AG20443 (cell line): ENCODE data around the gene PRPSAP1.
"Not testable (repeated sequence)": the region's sequence is repeated elsewhere in the genome, so short reads cannot be mapped to it uniquely, and the experiment has no call there.

ENCODE experiments used
- DNase-seq: peaks from one replicate; pipeline ENCODE4 v3.0.0; 2012; ENCODE audit warnings: low spot score, mixed read lengths

The PRPSAP1 gene

DNA sequence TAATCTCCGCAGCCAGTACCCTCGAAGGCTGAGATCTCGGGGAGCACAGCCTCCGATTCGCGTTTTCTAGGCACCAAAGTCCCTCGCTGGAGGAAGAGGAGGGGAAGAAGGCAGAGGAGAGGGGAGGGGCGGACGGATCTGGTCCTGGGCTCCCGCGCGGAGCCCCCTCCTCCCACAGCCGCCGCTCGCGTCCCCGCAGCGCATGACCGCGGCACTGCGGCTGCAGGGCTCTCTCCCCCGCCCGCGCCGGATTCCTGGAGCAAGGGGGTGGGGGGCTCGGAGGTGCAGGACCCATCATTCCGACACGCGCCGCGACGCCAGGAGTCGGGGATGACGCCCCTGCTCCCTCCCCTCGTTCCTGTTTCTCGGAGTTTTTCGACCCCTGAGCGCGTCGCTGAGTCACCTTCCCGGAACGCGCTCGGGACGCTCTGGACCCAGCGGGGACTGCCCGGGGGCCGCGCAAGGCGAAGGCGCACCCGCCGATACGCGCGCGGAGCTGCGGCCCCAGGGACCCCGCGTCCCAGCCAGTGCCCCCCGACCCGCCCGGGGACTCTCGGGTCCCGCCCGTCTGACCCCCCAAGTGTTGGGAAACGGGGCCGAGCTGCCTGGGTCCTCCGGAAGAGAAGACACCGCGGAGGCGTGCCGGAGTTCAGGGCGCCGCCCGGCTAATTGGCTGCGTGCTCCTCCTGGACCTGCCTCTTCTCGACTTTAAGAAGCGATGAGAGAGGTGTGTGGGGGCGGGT, 29.3 kb upstream of the PRPSAP1 start:
- DNase-seq = peak; percentile 79

DNA sequence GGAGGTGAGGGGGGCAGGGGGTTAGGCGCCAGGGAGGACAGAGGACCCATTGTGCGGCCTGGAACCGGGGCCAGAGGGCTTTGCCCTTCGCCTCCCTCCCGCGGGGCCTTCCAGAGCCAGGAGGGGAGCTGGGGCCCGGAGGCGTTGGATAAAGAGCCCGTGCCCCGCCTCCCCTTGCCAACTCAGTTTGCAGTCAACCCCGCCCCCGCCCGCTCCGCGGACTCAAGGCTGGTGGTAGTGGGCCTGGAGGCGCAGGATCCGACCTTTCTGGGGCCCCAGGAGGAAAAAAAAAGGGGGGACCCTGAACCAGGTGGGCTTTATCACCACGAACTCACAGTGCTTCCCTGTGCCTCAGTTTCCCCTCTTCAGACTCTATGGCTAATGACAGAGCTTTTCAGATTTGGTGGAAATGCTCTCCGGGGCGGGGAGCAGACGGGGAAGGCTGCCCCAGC, 28.7 kb upstream of the PRPSAP1 start:
- peak; percentile 64 for DNase-seq

DNA sequence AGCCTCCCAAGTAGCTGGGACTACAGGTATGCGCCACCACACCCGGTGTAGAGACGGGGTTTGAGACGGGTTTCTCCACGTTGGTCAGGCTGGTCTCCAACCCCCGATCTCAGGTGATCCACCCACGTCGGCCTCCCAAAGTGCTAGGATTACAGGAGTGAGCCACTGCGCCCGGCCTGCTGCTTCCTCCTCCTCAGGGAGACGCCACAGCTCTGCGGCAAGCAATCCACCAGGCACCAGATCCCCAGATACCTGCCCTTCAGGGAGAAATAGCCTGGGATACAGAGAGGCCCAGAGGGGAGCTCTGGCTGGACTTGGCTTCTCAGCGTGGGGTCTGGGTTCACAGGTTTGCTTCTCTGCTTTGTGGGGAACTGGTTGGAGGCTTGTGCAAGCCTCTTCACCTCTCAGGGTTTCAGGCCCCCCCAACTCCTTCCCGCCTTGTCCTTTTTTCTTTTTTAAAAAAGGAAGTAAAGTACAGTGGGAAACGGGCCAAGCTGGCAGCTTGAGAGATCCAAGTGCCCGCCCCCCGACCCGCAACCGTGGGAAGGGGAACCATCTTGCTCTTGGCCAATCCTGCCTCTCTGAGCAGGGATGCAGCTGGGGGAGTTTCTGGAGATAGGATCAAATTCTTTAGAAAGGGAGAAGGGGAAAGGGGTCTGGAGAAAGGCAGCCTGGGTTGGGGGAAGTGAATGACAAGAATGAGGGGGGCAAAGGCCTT, 28.1 kb upstream of the PRPSAP1 start:
- no peak for DNase-seq

DNA sequence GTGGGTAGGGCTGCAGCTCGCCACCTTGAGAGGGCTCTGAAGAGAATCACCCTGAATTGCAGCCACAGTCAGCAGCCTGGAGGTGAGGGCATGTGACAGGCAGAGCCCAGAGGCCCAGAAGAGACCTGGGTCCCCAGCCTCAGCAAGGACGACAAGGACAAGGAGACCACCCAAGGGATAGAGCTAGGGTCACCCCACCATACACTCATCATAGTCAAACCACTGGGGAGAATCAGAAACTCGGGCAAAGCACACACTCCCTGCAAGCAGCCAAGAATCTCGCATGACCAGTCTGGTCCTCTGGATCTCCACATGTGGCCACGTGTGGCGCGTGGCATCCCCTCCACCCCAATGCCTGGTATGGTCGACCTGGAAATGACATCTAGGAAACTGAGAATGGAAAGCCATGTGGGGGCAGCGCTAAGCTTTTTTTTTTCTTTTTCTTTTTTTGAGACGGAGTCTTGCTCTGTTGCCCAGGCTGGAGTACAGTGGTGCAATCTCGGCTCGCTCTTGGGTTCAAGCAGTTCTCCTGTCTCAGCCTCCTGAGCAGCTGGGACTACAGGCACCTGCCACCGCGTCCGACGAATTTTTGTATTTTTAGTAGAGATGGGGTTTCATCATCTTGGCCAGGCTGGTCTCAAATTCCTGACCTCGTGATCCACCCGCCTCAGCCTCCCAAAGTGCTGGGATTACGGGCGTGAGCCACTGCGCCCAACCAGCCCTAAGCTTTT, 26.1 kb upstream of the PRPSAP1 start:
- DNase-seq = no peak

DNA sequence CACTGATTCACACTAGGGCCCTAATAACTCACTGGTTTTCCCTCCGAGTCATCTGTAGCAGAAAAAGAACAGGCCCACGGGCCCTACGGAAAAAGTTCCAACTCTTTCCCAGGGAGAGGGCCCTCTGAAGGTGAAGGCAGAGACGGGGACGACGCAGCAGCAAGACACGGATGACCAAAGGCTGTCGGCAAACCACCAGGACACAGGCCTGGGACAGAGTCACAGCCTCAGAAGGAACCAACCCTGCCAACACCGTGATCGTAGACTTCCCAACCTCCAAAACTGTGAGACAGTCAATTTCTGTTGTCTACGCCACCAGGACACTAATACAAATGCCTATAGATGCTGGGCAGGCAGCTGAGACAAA, 25.5 kb upstream of the PRPSAP1 start:
- DNase-seq = no peak

DNA sequence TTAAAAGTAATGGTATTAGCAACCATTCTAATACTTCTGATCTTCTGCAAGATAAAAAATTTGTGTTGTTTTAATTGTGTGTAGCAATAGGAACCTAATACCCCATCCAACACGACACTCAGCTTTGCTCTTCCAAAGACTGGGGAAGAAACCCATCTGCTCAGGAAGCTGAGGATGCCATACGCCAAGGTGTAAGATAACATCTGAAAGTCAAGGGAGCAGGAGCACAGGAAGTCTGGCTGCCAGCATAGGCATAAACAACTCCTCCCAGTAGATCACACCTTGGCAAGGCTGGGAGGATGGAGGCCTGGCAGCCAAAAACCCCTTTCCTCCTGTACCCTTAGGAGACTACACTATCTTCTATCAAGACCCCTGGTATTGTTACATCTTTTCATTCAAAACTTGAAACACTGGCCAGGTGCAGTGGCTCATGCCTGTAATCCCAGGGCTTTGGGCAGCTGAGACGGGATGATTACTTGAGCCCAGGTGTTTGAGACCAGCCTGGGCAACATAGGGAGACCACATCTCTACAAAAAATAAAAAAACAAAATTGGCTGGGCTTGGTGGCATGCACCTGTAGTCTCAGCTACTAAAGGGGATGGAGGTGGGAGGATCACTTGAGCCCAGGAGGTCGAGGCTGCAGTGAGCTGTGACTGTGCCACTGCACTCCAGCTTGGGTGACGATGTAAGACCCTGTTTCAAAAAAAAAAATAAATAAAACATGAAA, 25.0 kb upstream of the PRPSAP1 start:
- no peak for DNase-seq

DNA sequence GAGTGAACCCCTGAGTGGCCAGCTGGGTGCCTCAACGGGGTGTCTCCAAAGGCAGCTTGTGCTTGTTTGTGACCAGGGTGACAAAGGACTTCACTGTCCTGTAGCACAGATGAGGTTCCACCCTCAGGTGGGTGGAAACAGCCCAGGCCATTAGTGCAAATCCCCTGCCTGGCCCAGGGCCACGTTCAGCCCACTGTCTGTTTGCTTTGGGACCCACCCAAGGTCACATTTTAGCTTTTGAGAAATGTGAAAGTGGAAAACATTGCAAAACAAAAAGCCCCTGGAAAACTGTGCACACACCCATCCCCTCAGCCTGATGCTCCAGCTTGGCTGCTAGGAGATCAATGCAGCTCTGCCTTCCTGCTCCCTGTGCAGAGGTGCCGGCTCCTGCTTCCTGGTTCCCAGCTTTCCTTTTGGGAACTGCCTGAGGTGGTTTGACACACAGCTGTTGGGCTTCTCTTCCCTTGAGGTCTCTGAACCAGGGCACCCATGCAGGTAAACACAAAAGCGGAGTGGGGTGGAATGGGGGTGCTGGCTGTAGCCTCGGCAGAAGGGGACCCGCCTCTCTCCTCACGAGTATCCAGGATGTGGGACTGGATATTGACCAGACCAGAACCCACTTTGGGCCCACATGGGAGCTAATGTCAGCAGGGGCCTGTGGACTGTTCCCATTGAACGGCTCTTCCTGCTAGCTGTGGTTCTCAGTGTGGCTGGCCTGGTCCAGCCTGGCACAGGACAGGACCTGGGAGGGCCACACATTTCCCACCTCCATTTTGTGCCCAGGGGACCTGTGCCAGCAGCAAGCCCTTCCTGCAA, 22.8 kb upstream of the PRPSAP1 start:
- DNase-seq = no peak

DNA sequence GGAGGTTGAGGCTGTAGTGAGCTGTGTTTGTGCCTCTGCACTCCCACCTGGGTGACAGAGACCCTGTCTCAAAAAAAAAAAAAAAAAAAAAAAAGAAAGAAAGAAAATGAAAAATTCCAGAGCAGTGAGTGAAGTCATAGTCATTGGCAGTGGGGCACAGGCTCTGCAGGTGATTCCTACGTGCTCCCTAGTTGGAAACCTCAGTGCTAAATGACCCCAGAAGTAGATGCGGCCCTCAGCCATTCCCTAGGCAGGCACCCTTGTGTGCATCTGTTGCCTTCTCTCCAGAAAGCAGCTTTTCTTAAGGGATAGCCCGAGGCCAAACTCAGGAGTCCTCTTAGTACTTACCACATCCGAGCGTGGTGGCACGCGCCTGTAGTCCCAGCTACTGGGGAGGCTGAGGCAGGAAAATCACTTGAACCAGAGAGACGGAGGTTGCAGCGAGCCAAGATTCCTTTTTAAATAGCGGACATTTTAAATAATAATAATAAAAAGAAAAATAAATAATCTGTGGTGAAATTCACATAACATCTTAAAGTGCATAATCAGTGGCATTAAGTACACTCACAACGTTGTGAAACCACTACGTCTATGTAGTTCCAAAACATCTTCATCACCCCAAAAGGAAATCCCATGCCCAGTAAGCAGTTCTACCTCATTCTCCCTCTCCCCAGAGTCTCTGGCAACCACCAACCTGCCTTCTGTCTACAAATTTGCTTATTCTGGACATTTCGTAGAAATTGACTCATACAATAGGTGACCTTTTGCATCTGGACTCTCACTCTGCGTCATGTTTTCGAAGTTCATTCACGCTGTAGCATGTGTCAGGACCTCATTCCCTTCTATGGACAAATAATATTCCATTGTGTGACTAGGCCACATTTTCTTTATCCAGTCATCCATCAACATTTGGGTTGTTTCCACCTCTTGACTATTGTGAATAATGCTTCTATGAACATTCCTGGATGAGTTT, 18.2 kb upstream of the PRPSAP1 start:
- peak; percentile 68 for DNase-seq

DNA sequence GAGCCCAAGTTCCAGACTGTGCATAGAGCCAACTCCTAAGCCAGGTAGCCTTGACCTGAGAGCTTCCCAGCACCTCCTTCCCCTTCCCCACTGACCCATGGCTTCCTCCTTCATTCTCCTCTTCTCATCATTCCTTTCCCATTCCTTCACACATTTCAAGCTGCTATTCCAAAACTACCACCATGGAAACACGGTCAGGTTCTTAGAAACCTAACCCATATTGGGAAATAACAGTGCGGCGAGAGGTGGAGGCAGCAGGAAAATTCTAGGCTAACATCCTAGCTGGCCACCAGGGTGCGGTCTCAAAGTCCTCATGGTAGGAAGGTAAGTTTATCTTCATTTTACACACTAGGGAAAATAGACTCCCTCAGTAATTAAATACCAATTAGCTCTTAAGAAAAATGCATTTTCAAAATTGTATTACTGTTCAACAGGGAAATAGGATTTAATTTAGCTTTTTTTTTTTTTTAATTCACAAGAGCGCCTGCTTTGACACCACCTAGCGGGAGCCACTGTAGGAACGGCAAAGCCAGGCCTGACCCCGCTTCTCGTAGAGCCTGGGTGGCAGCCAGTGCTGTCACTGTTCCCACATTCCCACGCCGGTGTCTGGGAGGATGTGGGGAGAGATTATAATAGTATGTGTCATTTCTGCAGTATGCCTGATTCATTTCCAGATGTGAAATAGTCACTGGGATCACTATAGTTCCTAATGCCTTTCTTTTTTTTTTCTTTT, 16.7 kb upstream of the PRPSAP1 start:
- DNase-seq = peak; percentile 93

DNA sequence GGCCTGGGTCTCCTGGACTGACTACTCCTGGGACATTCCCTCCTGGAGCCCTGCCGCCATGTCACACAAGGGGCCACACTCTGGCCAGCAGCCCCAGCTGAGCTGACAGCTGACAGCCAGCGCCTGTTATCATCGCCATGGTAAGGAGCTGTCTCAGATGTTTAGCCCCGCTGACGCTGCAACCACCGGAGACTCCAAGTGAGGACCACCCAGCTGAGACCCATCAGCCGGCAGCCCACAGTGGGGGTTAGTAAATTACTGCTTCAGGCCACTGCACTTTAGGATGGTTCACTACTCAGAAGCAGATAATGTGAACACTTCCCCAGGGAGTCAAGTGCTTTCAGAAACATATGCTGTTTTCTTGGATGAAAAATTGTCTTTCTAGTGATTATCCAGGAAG, 16.1 kb upstream of the PRPSAP1 start:
- no peak for DNase-seq

DNA sequence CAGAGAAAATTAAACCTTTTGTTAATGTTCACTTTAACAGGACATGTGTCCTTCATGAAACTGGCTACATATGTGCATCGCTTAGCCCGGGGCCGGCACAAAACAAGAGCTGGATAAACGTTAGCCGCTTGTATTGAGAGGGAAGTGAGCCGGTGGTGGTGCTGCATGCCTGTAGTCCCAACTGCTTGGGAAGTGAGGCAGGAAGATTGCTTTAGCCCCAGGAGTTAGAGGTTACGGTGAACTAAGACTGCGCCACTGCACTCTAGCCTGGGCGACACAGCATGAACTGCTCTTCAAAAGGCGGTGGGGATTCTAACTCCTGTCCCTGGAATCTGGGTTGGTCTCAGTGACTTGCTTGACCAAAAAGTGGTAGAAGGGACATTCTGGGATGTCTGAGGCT, 15.7 kb upstream of the PRPSAP1 start:
- no peak for DNase-seq

DNA sequence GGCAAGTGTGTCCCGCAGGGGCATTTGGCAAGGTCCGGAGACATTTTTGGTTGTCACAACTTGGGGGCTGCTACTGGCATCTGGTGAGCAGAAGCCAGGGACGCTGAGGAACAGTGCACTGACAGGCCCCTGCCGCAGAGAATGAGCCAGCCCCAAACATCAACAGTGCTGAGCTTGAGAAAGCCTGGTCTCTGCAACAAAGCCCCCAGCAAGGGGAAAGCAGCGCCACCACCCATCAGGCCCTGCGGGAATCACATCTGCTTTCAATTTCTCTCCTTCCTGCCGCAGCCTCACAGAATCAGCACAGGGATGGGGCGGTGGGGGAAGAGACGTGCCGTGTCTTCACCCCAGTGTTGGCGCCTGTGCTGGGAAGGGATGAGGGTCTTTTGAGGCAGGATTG, 14.8 kb upstream of the PRPSAP1 start:
- peak; percentile 66 for DNase-seq

DNA sequence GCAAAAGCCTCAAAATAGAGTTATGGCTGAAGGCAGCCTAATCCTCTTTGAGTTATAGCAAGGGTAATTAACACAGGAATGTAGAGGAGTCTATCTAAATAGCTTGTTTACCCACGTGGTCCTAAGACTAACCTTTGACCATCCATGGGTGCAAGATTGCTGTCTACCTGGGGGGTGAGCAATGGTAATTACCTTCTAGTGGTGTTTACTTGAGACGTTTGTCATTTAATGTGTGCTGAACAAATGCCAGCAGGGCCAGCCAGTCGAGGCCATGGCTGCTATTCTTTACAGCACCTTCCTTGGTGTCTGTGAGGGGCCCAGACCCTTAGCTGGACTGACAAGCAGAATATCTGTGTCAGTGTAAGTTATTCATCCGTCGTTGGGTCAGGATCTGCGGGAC, 13.9 kb upstream of the PRPSAP1 start:
- no peak for DNase-seq

DNA sequence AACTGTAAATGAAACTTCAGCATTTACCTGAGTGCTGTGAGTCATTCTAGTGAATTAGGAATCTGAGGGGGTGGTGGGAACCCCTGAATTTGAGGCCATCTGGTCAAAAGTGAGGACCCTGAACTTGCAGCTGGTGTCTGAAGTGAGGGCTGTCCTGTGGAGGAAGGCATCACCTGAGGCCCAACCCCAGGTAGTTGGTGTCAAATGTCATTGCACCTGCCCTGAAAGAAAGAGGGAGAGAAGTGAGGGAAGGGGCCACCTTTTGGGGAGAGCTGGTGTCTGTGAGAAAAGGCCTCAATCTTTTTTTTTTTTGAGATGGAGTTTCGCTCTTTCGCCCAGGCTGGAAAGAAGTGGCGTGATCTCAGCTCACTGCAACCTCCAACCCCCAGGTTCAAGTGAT, 12.5 kb upstream of the PRPSAP1 start:
- DNase-seq = no peak

DNA sequence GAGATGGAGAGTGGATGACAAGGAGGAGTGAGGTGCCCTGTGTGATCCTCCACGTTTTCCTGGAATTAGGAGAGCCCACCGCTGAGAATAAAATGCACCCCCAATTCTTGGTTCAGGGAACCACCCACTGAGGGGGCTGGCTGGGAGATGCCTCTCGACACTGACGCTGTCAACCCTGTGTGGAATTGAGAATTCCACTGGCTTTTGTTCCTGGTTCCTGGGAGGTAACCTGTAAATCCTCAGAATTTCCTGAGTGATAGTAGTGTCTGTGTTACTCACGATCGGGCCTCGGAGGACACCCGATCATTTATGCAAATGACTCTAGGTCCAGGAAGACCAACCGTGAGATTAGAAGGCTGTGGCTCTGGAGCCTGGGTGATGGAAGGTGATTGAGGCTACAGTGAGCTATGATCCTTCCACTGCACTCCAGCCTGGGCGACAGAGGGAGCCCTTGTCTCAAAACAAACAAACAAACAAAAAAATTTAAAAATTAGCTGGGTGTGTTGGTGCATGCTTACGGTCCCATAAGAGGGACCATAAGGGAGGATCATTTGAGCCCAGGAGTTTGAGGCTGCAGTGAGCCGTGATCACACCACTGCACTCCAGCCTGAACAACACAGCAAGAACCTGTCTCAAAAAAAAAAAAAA, 11.7 kb upstream of the PRPSAP1 start:
- no peak for DNase-seq

DNA sequence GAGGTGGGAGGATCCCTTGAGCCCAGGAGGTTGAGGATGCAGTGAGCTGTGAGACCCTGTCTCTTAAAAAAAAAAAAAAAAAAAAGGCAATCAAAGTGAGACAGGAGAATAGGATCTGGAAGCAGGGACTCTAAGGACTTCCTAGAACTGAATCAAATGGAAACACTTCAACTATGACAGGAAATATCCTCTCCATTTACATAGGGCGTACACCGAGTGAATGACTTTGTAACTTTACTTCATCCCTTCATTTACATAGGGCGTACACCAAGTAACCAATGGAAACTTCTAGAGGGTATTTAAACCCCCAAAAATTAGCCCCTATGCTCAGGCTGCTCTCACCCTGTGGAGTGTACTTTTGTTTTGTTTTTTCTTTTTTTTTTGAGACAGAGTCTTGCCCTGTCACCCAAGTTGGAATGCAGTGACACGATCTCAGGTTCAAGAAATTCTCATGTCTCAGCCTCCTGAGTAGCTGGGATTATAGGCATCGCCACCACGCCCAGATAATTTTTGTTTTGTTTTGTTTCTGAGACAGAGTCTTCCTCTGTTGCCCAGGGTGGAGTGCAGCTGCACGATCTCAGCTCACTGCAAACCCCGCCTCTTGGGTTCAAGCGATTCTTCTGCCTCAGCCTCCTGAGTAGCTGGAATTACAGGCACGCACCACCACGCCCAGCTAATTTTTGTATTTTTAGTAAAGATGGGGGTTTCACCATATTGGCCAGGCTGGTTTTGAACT, 9.6 kb upstream of the PRPSAP1 start:
- no peak for DNase-seq

DNA sequence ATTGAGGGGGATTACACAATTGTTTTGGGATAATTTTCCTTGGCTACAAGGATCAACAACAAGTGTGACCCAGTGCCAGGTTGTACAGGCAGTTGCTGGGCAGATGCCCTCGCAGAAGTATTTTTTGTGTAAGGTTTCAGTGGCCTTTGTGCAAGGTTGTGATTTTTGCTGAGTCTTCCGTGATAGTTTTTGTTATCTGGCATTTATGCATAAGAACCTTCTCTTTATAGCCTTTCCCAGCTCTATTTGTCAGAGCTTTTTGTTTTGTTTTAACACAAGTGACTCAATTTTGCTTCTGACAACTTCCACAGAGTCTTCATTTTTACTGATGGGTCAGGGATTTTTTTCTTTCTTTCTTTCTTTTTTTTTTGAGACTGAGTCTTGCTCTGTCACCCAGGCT, 6.7 kb upstream of the PRPSAP1 start:
- DNase-seq = no peak

DNA sequence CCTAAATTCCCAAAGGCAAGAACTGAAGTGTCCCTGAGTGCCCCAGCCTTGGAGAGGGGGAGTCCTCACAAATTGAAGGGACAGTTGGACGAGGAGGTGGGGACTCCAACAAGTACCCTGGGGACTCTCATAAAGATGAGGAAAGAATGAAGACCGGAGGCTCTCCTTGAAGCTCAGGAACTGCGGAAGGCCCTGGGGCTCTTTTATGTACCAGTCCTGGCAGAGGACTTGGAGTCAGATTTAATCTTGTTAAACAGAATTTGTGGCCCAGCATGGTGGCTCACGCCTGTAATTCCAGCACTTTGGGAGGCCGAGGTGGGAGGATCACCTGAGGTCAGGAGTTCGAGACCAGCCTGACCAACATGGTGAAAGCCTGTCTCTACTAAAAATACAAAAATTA, 6.1 kb upstream of the PRPSAP1 start:
- DNase-seq = not testable (repeated sequence)
